H9 (cell line): ENCODE measurements around the gene BCO1. TPM values are rescaled to one million over a fixed set of nuclear protein-coding genes. Genes with fewer than 3 reads are reported as not detected.

Experiments used
- DNase-seq: peaks from one replicate; pipeline ENCODE4 v3.0.0-alpha.2; 2017
- H2AFZ ChIP-seq: one replicate; pipeline ENCODE4 v1.6.1; 2013; ENCODE audit warnings: mild to moderate bottlenecking, low read length, control low read depth, moderate library complexity
- H2AK5ac ChIP-seq: 2 replicates; pipeline ENCODE4 v1.6.1; 2013; ENCODE audit warnings: low read length, control low read depth, mixed read lengths; ENCODE audit not compliant: insufficient read length
- H2BK120ac ChIP-seq: one replicate; pipeline ENCODE4 v1.6.1; 2013; ENCODE audit warnings: low read depth, mild to moderate bottlenecking, low read length, control low read depth, inconsistent platforms; ENCODE audit not compliant: poor library complexity, severe bottlenecking
- H2BK12ac ChIP-seq: 2 replicates; pipeline ENCODE4 v1.6.1; 2013; ENCODE audit warnings: low read length, control low read depth, mixed read lengths, low read depth; ENCODE audit not compliant: insufficient read length
- H2BK15ac ChIP-seq: 2 replicates; pipeline ENCODE4 v1.6.1; 2013; ENCODE audit warnings: low read depth, low read length, control low read depth
- H2BK20ac ChIP-seq: one replicate; pipeline ENCODE4 v1.6.1; 2013; ENCODE audit warnings: low read depth, mild to moderate bottlenecking, low read length, control low read depth, inconsistent platforms; ENCODE audit not compliant: poor library complexity, severe bottlenecking
- H2BK5ac ChIP-seq: 2 replicates; pipeline ENCODE4 v1.6.1; 2013; ENCODE audit warnings: low read length, control low read depth, mixed read lengths; ENCODE audit not compliant: insufficient read length
- H3K14ac ChIP-seq: 2 replicates; pipeline ENCODE4 v1.6.1; 2013; ENCODE audit warnings: low read length, control low read depth; ENCODE audit not compliant: insufficient read depth
- H3K18ac ChIP-seq: 2 replicates; pipeline ENCODE4 v1.6.1; 2013; ENCODE audit warnings: low read depth, mild to moderate bottlenecking, mixed read lengths, low read length, control low read depth; ENCODE audit not compliant: insufficient read length
- H3K23ac ChIP-seq: 2 replicates; pipeline ENCODE4 v1.6.1; 2013; ENCODE audit warnings: low read length, control low read depth, mixed read lengths, low read depth; ENCODE audit not compliant: insufficient read length
- H3K23me2 ChIP-seq: 2 replicates; pipeline ENCODE4 v1.6.1; 2013; ENCODE audit warnings: low read depth, mild to moderate bottlenecking, mixed read lengths, low read length, control low read depth; ENCODE audit not compliant: insufficient read length, poor library complexity, severe bottlenecking
- H3K27ac ChIP-seq: 2 replicates; pipeline ENCODE4 v1.5.1; 2013; ENCODE audit warnings: low read length, control low read depth, mixed read lengths, low read depth; ENCODE audit not compliant: insufficient read length
- H3K27me3 ChIP-seq: 2 replicates; pipeline ENCODE4 v1.6.1; 2013; ENCODE audit warnings: low read length, control low read depth, inconsistent platforms; ENCODE audit not compliant: insufficient read depth
- H3K4ac ChIP-seq: 2 replicates; pipeline ENCODE4 v1.6.1; 2013; ENCODE audit warnings: low read depth, mild to moderate bottlenecking, control low read depth, inconsistent platforms, low read length, moderate library complexity
- H3K4me1 ChIP-seq: 2 replicates; pipeline ENCODE4 v1.6.1; 2013; ENCODE audit warnings: low read length, control low read depth, inconsistent platforms; ENCODE audit not compliant: insufficient read depth
- H3K4me2 ChIP-seq: 2 replicates; pipeline ENCODE4 v1.6.1; 2013; ENCODE audit warnings: low read length, control low read depth, mixed read lengths; ENCODE audit not compliant: insufficient read length, insufficient read depth
- H3K56ac ChIP-seq: 2 replicates; pipeline ENCODE4 v1.6.1; 2013; ENCODE audit warnings: low read depth, mild to moderate bottlenecking, mixed read lengths, low read length, control low read depth; ENCODE audit not compliant: insufficient read length
- H3K79me1 ChIP-seq: 2 replicates; pipeline ENCODE4 v1.6.1; 2013; ENCODE audit warnings: low read depth, mild to moderate bottlenecking, moderate library complexity, low read length, control low read depth, inconsistent platforms; ENCODE audit not compliant: insufficient read depth, poor library complexity, severe bottlenecking
- H3K79me2 ChIP-seq: 2 replicates; pipeline ENCODE4 v1.6.1; 2013; ENCODE audit warnings: low read length, control low read depth, inconsistent platforms; ENCODE audit not compliant: insufficient read depth
- H3K9ac ChIP-seq: 2 replicates; pipeline ENCODE4 v1.6.1; 2013; ENCODE audit warnings: low read length, control low read depth, mixed read lengths; ENCODE audit not compliant: insufficient read length; ENCODE audit errors: extremely low read depth
- H3K9me3 ChIP-seq: one replicate; pipeline ENCODE4 v1.6.1; 2013; ENCODE audit warnings: low read depth, low read length, inconsistent platforms; ENCODE audit not compliant: control insufficient read depth
- H3T11ph ChIP-seq: one replicate; pipeline ENCODE4 v1.6.1; 2013; ENCODE audit warnings: mild to moderate bottlenecking, low read length, control low read depth, inconsistent platforms
- H4K20me1 ChIP-seq: one replicate; pipeline ENCODE4 v1.6.1; 2013; ENCODE audit not compliant: control insufficient read depth, insufficient read length, insufficient read depth
- H4K5ac ChIP-seq: 2 replicates; pipeline ENCODE4 v1.6.1; 2013; ENCODE audit warnings: low read depth, mild to moderate bottlenecking, mixed read lengths, low read length, control low read depth; ENCODE audit not compliant: insufficient read length
- H4K8ac ChIP-seq: replicated peaks from 2 replicates; pipeline ENCODE4 v1.6.1; 2013; ENCODE audit warnings: low read length, control low read depth, mixed read lengths, low read depth; ENCODE audit not compliant: insufficient read length
- H4K91ac ChIP-seq: 2 replicates; pipeline ENCODE4 v1.6.1; 2013; ENCODE audit warnings: low read depth, mild to moderate bottlenecking, moderate library complexity, mixed read lengths, low read length, control low read depth; ENCODE audit not compliant: insufficient read length
- H3K27ac Mint-ChIP-seq, 3 experiments: 2 replicates in 2 of 3; 3 replicates in 1 of 3; pipeline ENCODE4 v1.8.0; 2020 to 2021; ENCODE audit warnings: mixed read lengths in 3 of 3, mild to moderate bottlenecking in 1 of 3, moderate library complexity in 1 of 3
- H3K27me3 Mint-ChIP-seq: 2 replicates; pipeline ENCODE4 v1.8.0; 2021; ENCODE audit warnings: low read depth, mild to moderate bottlenecking, moderate library complexity, mixed read lengths
- H3K36me3 Mint-ChIP-seq, 3 experiments: 2 replicates in 2 of 3; 3 replicates in 1 of 3; pipeline ENCODE4 v1.8.0; 2020 to 2021; ENCODE audit warnings: low read depth in 3 of 3, mixed read lengths in 3 of 3; ENCODE audit not compliant: insufficient read depth in 1 of 3
- H3K4me1 Mint-ChIP-seq, 2 experiments: 2 replicates each; pipeline ENCODE4 v1.8.0; 2020; ENCODE audit warnings: mixed read lengths in 2 of 2
- H3K4me3 Mint-ChIP-seq, 2 experiments: 2 replicates in 1 of 2; 3 replicates in 1 of 2; pipeline ENCODE4 v1.8.0; 2020 to 2021; ENCODE audit warnings: mild to moderate bottlenecking in 2 of 2, mixed read lengths in 2 of 2, moderate library complexity in 1 of 2
- H3K9me3 Mint-ChIP-seq, 2 experiments: 2 replicates in 1 of 2; 3 replicates in 1 of 2; pipeline ENCODE4 v1.8.0; 2020; ENCODE audit warnings: mild to moderate bottlenecking in 2 of 2, mixed read lengths in 2 of 2, moderate library complexity in 1 of 2
- CTCF ChIP-seq: fragments of 200-600 bp; sonication (generic); conservative IDR thresholded peaks from 3 replicates; pipeline ENCODE4 v1.8.0; 2021; ENCODE audit warnings: antibody characterized with exemption, mild to moderate bottlenecking
- WGBS: extraction: QIAGEN DNeasy Blood & Tissue Kit; methylation state at CpG from one replicate; pipeline ENCODE4 v1.1.7; 2013; ENCODE audit warnings: missing lambda C conversion rate, low lambda C conversion rate, mixed read lengths; ENCODE audit not compliant: insufficient read length; ENCODE audit errors: extremely low coverage; 5-methylcytosine and 5-hydroxymethylcytosine counted together
- total RNA-seq: library from RNA; stranded (reverse); gene quantifications from 2 replicates; pipeline ENCODE4 v1.2.1, GENCODE V29; 2021

Gene BCO1
- total RNA-seq, 1 experiment from 2014 or later = not detected

GRCh38 chr16:81239367-81240121 is 1.1 kb downstream of the BCO1 start:
- Histone ChIP-seq H2BK120ac (no peak overlapping the region), H3K14ac (no peak overlapping the region), H2BK15ac (no peak overlapping the region), H3K4me2 (no peak overlapping the region), H3K9ac (no peak overlapping the region), H3K27ac (no peak overlapping the region), H2AK5ac (no peak overlapping the region), H2BK20ac (no peak overlapping the region), H2AFZ (no peak overlapping the region), H4K8ac (no peak overlapping the region), H3K27me3 (no peaks in the 10 kb centered on the region), H2BK12ac (no peak overlapping the region), H3K4me1 (no peaks in the 10 kb centered on the region; the same call in 1 of the 2 replicates), H3T11ph (no peak overlapping the region), H3K56ac (no peak overlapping the region), H3K23me2 (peaks cover 3% of the 10 kb centered on the region), H3K4ac (no peak overlapping the region), H3K79me2 (no peaks in the 10 kb centered on the region), H3K23ac (no peak overlapping the region), H4K91ac (no peak overlapping the region), H2BK5ac (no peak overlapping the region), H3K18ac (no peak overlapping the region), H4K5ac (no peak overlapping the region), H3K79me1 (no peaks in the 10 kb centered on the region), H4K20me1 (no peaks in the 10 kb centered on the region), H3K9me3 (no peaks in the 10 kb centered on the region)
- no peak for DNase-seq
- H3K27me3 Mint-ChIP-seq = no peaks in the 10 kb centered on the region; the same call in 1 of the 2 replicates
- peak overlapping the region in 1 of 2 experiments; percentile 54; a peak in 3 of 5 replicates for H3K4me3 Mint-ChIP-seq
- H3K4me1 Mint-ChIP-seq = peaks cover 23 to 42% of the 10 kb centered on the region in 2 experiments
- TF ChIP-seq CTCF = no peak
- no peaks in the 10 kb centered on the region for H3K36me3 Mint-ChIP-seq
- H3K27ac Mint-ChIP-seq = peak overlapping the region in 2 of 3 experiments; percentile 65 to 85; a peak in 3 of 7 replicates
- no CpG with 5 or more reads among the region's 9 CpGs for WGBS
- no peaks in the 10 kb centered on the region for H3K9me3 Mint-ChIP-seq
